Smooth muscle cell of trachea (primary cell): Measurements from ENCODE around the gene LILRA1. TPM values are rescaled to one million over a fixed set of nuclear protein-coding genes. Genes with fewer than 3 reads are reported as not detected.

Source experiments
- total RNA-seq: library from RNA; depleted of rRNA; stranded (reverse); fragments of >200 nt; gene quantifications from 2 replicates; pipeline ENCODE4 v1.2.1, GENCODE V29; 2014

Gene LILRA1
- not detected in 2 replicates for total RNA-seq

GRCh38 chr19:54593445-54593844 lies at the start of gene LILRA1:
Gene LILRA1, plus strand, starts transcription at chr19:54593632. Its CDS starts 613 bp downstream, at chr19:54594245.

GRCh38 chr19:54573330-54573872 lies 20.0 kb upstream of the LILRA1 start, which contains the start of gene LILRA2:
Gene LILRA2, plus strand, starts transcription at chr19:54573790. Its CDS starts 89 bp downstream, at chr19:54573879.

GRCh38 chr19:54630262-54630661 lies 36.8 kb downstream of the LILRA1 start, which contains the start of gene LILRB1:
Gene LILRB1, plus strand, starts transcription at chr19:54630484. Its CDS starts 590 bp downstream, at chr19:54631074.

Other genes with a start within 250 kb of the LILRA1 start
- not detected in 2 replicates for gene LAIR1, start 228.7 kb upstream of the LILRA1 start, total RNA-seq
- gene TTYH1, start 178.2 kb upstream of the LILRA1 start, total RNA-seq, result not detected in 2 replicates
- 47.0 and 83.2 TPM in 2 replicates for gene LENG8, start 144.4 kb upstream of the LILRA1 start, total RNA-seq
- gene LENG9, start 129.9 kb upstream of the LILRA1 start, total RNA-seq, result 11.2 and 15.1 TPM in 2 replicates
- gene CDC42EP5, start 120.3 kb upstream of the LILRA1 start, total RNA-seq, result 28.1 and 51.9 TPM in 2 replicates
- gene LAIR2, start 90.8 kb upstream of the LILRA1 start, total RNA-seq, result not detected in 2 replicates
- gene LILRA2, start 19.8 kb upstream of the LILRA1 start, total RNA-seq, result not detected in 2 replicates
- gene LILRB1, start 36.9 kb downstream of the LILRA1 start, total RNA-seq, result not detected in 2 replicates
- not detected in 2 replicates for gene LILRB4, start 69.4 kb downstream of the LILRA1 start, total RNA-seq
- gene KIR3DL3, start 130.8 kb downstream of the LILRA1 start, total RNA-seq, result not detected in 2 replicates
- gene KIR2DL3, start 144.9 kb downstream of the LILRA1 start, total RNA-seq, result not detected in 2 replicates
- not detected in 2 replicates for gene KIR2DL1, start 176.2 kb downstream of the LILRA1 start, total RNA-seq
- not detected in 2 replicates for gene KIR2DL4, start 210.0 kb downstream of the LILRA1 start, total RNA-seq
- gene KIR3DL1, start 222.8 kb downstream of the LILRA1 start, total RNA-seq, result not detected in 2 replicates
- not detected in 2 replicates for gene KIR2DS4, start 239.0 kb downstream of the LILRA1 start, total RNA-seq